SKM-1 treated with dmso at 0.1 percent for 144 hours (cell line): Measurements from ENCODE around the gene RWDD4.
"Not testable (repeated sequence)": the region's sequence is repeated elsewhere in the genome, so short reads cannot be mapped to it uniquely, and the experiment has no call there.

Experiments used
- DNase-seq: peaks from one replicate; lab custom pipeline; 2025; ENCODE audit not compliant: unreplicated experiment; lab: John Stamatoyannopoulos, UW

Gene RWDD4

GRCh38 chr4:183636503-183636902, 22.5 kb downstream of the RWDD4 start:
- no peak for DNase-seq

DNA sequence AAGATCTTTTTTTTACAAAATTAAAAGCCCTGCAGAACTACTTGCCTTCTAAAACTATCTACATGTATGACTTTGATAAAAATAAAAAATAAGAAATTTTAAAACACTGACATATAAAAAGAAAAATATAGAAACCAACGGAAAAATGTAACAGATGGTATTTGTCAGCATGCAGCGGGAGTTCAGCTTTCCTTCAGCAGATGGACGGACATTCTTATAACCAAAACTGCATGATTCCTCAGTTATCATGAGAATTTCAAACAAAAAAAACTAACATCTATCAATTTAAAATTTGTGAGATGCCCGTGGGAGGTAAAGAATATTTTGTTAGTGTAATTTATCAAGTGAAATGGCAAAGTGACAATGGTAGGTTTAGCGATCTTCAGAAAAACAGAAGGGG, 23.2 kb downstream of the RWDD4 start:
- no peak for DNase-seq

DNA sequence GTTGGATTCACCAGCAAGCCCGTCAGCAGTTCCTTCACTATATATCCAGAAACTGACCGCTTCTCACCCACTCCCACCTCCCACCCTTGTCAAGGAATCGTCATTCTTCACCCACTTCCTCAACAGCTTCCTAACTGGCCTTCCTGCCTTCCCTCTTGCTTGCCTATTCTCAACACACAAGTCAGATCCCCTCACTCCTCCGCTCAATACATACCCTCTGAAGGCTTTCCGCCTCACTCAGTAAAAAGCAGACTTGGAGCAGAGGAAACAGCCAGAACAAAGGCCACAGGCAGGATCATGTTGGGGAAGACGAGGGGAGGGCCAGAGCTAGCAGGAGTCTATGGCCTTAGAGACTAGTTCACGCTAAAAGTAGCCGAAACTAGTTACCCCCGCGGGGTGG, 23.7 kb downstream of the RWDD4 start:
- no peak for DNase-seq

- DNase-seq: no peak
Observed at GRCh38 chr4:183633476-183634400, 25.2 kb downstream of the RWDD4 start.

DNA sequence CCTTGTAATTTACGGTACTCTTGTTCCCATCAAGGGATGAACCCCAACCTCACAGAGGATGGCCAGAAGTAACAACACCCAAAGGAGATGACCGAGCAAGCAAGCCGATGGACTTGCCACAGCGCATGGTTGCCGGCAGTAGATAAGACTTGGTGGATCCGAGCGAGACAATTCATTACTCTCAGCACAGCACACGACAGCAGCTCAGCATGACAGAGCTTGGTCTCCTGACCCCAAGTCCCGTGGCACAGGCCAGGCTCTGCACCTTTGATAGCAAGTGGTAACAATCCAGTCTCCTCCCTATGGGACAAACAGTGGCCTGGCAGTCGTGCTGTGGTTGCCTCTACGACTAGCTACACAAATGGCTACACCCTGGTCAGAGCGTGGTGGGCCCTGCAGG, 26.3 kb downstream of the RWDD4 start:
- DNase-seq: no peak

DNA sequence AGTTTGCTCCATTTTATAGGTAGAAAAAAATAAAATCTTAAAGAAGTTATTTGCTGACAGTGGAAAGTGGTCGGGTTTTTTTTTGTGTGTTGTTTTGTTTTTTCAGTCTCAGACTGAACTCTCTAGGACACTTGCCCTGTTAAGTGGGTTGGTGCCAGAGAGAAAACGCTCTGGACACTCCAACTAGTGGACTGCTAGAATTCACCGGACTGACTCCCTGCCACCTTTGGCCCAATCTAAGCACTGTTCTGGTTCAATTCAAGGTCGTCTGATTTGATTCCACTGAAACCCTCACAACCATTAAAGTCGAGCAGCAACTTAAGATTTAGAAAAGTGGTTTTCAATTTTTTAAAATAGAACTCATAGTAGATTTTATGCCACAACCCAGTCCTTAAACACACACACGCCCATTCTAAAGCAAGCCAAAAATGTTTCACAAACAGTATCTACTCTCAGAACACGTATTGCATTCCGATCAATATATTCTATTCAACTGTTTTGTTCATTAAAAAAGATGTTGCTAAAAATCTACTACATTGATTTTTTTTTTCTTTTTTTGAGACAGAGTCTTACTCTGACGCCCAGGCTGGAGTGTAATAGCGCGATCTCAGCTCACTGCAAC, 27.3 kb downstream of the RWDD4 start:
- no peak for DNase-seq

- DNase-seq: no peak
Observed at GRCh38 chr4:183627979-183628588, 30.9 kb downstream of the RWDD4 start.

- not testable (repeated sequence) for DNase-seq
Observed at GRCh38 chr4:183627286-183627685, 31.7 kb downstream of the RWDD4 start.

- DNase-seq: no peak
Observed at GRCh38 chr4:183626168-183626567, 32.8 kb downstream of the RWDD4 start.

DNA sequence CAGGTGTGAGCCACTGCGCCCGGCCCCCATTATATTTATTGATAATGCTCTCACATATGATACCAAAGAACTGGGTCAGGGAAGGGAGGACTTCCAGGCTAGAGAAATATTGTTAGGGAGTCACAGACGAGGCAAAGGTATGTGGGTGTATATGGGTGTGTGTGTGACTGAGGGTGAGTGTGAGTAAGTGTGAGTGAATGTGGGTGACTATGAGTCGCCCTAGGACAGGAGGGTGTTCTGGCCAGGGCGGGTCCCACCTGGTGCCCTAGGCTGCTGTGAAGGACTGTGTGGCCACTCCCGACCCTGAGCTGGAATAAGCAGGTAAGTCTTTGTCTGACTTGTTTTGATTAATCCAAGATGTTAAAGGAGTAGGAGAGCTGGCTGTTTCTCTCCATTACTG, 34.4 kb downstream of the RWDD4 start:
- DNase-seq: no peak

- peak; percentile 94 for DNase-seq
Observed at GRCh38 chr4:183621875-183622274, 37.1 kb downstream of the RWDD4 start.

- DNase-seq: no peak
Observed at GRCh38 chr4:183620421-183620820, 38.6 kb downstream of the RWDD4 start.

- no peak for DNase-seq
Observed at GRCh38 chr4:183618681-183619080, 40.3 kb downstream of the RWDD4 start.

- DNase-seq: no peak
Observed at GRCh38 chr4:183617075-183617474, 41.9 kb downstream of the RWDD4 start.

DNA sequence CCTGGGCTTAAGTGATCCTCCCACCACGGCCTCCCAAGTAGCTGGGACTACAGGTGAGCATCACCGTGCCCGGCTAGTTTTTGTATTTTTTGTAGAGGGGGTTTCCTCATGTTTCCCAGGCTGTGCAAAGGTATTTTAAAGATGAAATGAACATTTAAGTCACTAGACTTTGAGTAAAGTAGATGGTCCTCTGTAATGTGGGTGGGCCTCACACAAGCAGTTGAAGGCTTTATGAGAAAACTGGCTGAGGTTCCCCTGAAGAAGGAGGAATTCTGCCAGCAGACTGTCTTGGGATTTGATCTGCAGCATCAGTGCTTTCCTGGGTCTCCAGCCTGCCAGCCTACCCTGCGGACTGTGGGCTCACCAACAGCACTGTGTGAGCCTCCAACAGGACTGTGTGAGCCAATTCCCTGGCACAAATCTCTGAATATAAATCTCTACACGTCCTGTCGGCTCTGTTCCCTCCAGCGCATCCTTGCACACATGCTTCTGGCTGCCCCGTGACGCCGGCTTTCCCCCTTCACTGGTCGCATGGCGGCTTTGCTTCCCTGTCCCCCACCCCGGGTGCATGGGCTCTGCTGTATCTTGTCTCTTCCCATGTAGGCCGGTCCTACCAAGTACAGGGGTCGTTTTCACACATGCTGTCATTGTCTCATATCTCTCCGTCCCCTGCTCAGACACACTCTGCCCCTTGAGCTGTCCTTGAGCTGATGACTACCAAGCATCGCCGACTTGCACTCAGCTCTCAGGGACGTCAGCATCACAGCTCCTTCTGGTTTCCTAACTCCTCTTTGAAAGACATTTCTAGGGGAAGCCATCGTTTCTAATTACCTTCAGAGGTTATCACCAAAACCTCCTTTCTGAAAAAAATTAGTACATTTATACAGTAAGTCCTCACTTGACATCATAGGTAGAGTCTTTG, 46.4 kb downstream of the RWDD4 start:
- no peak for DNase-seq

DNA sequence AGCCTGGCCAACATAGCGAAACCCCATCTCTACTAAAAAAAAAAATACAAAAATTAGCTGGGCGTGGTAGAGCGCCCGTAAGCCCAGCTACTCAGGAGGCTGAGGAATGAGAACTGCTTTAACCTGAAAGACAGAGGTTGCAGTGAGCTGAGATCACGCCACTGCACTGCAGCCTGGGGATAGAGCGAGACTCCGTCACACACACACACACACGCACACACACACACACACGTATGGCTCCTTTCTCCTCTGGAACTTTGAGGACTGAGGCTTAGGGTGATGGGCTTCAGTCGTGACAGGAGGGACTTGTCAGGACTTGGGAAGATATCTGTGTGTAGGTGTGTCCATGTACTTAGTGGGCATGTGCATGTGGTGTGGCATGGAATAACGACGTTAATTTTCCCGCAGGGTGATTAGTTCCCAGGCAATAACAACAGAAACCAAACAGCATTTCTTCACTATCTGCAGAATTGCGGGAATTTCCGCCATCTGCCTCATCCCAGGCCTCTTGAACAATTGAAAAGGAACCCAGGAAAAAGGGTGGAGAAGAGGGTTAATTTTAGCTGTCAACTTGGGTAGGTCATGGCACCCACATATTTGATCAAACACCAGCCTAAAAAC, 47.7 kb downstream of the RWDD4 start:
- DNase-seq: no peak

DNA sequence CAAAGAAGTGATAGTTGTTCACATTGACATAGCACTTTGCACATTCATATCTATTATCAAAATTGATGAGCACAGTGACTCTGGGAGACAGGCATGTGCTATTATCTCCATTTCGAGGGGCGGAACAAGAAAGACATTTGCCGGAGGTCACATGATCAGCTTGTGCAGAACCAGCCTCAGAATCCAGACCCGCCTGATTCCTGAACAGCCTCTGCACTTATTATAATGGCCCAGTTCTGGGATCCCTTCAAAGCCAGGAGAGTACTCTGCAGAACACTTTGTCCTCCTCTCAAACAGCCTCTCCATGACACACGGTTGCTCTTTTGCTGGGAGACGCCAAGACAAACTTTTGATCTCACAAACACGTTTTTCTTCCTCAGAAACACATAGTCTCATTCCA, 48.4 kb downstream of the RWDD4 start:
- no peak for DNase-seq

DNA sequence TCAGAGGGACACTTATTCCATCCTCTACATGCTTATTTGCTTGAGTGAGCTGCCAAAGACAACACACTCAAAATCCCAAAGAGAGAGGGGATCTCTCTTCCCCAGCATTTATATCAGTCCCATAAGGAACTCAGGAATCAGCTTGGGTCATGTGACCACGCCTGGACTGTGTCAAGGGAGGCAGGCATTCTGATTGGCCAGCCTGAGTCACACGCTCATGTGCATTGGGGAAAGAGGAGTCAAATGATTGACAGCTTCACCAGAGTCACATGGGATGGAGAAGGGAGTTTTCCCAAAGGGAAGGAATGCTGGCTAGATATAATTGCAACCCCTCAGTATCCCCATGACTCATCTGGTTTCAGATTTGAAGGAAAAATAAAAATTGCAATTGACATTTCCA, 49.0 kb downstream of the RWDD4 start:
- no peak for DNase-seq

- DNase-seq: no peak
Observed at GRCh38 chr4:183609151-183609550, 49.8 kb downstream of the RWDD4 start.

- DNase-seq: no peak
Observed at GRCh38 chr4:183607894-183608293, 51.1 kb downstream of the RWDD4 start.
